ENCODE measurements around the gene TAF1A.

The TAF1A gene

DNA sequence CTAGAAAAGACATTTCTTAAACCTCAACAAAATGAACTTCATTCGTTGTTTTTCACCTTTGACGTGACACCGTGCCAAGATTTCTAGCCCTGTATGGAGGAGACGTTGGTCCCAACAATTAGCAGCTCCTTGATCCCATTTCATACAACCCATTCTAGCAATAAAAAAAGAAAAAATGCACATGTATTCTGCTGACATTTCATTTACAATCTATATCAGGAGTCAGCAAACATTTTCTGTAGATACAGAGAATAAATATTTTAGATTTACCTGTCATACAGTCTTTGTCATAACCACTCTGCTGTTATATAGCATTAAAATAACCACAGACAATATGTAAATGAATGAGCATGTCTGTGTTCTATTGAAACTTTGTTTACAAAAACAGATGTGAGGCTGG lies 7.0 kb upstream of the TAF1A start:
- DNase-seq (ENCODE audit: low read depth in 2 of 2): no peak

- DNase-seq (ENCODE audit: low read depth in 2 of 2): no peak
These were observed 5.1 kb upstream of the TAF1A start for GRCh38 chr1:222594789-222595188.

- DNase-seq (ENCODE audit: low read depth in 2 of 2): no peak
These were observed 2.4 kb upstream of the TAF1A start for GRCh38 chr1:222592171-222592570.

GRCh38 chr1:222588135-222588534 lies 1.6 kb downstream of the TAF1A start:
- DNase-seq (ENCODE audit: low read depth in 2 of 2): no peak

DNA sequence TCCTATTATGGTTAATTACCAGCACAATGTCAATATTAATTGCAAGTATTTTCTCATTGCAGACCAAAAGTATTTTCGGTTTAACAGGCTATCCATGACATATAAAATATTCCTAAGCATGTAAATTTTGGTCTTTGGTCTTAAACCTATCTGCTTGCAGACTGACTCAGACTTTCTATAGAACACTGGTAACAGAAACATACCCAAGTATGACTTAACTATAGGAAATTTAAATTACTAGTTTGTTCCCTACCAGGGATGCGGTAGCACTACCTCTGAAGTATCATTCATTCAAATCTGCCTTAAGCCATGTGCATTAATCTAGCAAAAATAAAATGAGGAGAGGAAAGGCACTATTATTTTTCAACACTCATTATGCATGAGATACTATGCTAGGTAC lies 2.9 kb downstream of the TAF1A start:
- no peak for DNase-seq (ENCODE audit: low read depth in 2 of 2)

GRCh38 chr1:222583079-222583478 lies 6.7 kb downstream of the TAF1A start:
- DNase-seq (ENCODE audit: low read depth in 2 of 2): no peak

DNA sequence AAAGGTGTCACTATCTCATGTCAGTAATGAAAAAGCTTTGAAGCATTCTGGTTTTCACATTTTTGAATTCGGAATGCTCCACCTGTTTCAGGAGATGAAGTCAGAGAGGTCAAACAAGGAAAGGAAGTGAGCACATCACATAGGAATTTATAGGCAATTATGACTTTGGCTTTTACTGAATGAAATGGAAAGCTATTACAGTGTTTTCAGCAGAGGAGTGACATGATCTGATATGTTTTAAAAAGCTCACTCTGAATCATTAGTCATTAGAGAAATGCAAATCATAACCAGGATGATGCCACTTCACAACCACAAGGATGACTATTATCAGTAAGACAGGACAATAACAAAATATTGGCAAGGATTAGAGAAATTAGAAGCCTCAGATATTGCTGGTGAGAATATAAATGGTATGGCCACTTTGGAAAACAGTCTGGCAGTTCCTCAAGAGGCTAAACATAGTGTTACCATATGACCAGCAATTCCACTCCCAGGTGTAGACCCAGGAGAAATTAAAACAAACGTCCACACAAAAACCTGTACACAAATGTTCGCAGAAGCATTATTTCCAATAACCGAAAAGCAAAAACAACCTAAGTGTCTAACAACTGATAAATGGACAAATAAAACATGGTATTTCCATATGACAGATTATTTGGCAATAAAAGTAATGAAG lies 7.5 kb downstream of the TAF1A start:
- no peak for DNase-seq (ENCODE audit: low read depth in 2 of 2)

DNA sequence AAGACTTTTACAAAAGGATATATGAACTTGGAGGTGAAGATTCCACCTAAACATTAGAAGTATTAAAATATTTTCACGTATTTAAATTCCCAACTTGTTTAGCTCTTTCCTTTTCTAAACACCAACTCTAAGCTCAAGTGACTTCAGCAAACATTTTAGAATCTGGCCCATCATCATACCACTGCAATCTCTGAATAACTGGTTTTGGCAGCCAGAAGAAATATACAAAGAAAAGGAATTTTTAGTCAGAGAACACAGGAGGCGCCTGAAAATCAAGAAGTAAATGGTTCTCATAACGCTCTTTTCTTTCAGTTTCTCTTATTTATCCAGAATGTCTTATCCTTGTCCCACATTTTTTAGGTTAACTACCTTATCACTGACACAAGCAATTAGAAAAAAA lies 10.4 kb downstream of the TAF1A start:
- DNase-seq (ENCODE audit: low read depth in 2 of 2): no peak

DNA sequence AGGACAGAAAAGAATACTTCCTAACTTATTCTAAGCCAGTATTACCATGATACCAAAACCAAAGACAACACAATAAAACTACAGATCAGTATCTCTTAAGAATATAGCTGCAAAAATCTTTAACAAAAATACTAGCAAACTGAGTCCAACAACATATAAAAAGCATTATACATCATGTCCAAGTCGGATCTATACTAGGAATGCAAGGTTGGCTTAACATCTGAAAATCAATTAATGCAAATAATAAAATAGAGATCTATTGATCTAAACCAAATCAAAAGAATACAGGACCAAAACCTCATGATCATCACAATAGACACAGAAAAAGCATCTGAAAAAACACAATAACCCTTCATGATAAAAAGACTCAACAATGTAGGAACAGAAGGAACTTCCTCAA lies 18.9 kb downstream of the TAF1A start:
- no peak for DNase-seq (ENCODE audit: low read depth in 2 of 2)

DNA sequence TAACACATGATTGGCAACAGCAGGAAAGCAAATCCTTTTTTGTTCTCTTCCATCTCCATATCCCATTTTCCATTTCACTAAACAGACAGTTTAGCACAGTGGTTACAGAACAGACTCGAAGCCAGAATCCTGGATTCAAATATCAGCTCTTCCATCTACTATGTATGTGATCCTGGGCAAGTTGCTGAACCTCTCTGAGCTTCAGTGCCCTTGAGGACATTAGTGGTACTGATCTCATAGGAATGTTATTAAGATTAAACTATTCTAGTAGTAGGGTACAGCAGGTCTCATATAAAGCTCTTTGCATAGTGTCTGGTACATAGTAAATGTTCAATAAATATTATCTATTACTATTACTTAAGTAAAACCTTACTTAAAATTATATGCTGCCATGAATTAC lies 28.1 kb downstream of the TAF1A start:
- DNase-seq (ENCODE audit: low read depth in 2 of 2): no peak

GRCh38 chr1:222557574-222557973 lies 32.2 kb downstream of the TAF1A start:
- DNase-seq (ENCODE audit: low read depth in 2 of 2): no peak

- no peak for DNase-seq (ENCODE audit: low read depth in 2 of 2)
These were observed 32.6 kb downstream of the TAF1A start for GRCh38 chr1:222557148-222557547.

DNA sequence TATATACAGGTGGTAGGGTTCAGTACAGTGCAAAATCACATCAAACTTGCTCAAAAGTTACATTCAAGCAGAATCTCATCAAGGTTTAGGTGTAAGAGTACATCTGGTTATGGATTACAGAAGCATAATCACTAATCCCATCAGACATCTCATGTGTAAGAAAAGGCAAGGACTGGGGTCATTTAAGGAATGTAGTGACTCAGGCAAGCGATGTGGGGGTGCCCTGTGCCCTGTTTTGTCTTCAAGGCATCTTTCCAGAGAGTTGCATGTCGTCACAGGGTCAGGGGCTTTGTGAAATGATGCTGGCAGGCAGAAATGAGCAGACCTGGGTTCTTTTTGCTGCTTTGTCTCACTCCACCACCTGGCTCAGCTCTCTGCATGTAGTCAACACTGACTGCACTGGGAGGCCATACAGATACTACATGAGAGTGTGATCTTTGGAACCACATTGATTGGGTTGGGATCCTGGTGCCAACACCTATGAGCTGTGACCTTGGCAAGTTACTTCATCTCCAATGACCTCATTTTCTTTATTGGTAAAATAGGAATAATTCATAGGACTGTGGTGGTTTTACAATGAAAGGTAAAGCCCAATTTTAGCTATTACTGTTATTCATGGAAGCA lies 33.6 kb downstream of the TAF1A start:
- DNase-seq (ENCODE audit: low read depth in 2 of 2): no peak

- no peak for DNase-seq (ENCODE audit: low read depth in 2 of 2)
These were observed 35.6 kb downstream of the TAF1A start for GRCh38 chr1:222554177-222554576.

GRCh38 chr1:222552882-222553281 lies 36.9 kb downstream of the TAF1A start:
- DNase-seq (ENCODE audit: low read depth in 2 of 2): no peak

DNA sequence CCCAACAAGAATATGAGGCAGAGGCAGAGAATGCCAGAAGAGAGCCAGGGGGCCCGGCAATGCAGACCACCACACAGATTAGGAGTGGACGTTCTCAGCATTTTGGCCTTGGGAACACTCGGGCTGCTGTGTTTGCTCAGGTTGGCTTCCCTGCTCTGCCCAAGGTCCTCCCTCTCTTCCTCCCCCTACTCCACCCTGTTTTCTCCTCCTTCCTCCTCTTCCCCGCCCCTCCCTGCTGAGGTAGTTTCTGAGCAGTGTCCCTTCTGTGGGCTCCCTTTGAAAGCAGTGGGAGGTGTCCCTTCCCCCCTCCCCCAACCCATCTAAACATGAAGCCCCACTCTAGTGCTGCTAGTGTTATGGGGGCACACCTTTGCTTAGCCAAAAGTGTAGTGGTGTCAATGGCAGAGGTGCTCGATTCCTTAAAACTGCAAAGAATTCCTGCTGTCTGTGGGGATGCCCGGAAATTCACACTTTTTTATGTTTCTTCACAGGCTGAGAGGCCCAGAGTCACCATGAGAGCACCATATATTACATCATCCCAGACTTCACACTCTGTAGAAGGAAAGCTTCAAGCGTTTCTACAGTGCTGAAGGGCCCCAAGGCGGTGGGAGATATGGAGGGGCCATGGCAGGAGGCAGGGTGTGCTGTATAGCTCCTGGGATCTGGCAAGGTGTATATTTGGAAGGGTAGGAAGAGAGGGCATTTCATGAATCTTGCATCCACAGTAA lies 41.6 kb downstream of the TAF1A start, which contains the start of gene HHIPL2:
Gene HHIPL2 (minus strand): TSS at position 161 of the 728 bp plus-strand sequence. CDS start 60 bp downstream, at position 101.
- no peak for DNase-seq (ENCODE audit: low read depth in 2 of 2)

DNA sequence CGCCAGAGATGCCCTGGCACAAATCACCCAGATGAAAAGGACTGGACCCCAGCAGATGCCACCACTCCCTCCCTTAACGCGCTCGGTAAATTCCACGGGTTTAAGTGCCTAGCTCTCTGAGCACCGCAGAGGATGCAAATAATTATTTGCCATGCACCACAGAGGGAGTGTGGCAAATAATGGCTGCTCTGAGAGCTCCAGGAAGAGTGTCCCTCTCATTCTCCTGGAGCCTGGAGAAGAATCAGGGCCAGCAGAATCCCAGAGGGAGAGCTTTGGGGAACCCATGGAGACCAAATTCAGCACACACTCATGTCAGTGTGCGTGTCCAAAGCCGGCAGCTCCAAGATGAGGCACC lies 42.5 kb downstream of the TAF1A start:
- DNase-seq (ENCODE audit: low read depth in 2 of 2): no peak

- DNase-seq (ENCODE audit: low read depth in 2 of 2): no peak
These were observed 43.0 kb downstream of the TAF1A start for GRCh38 chr1:222546548-222547259.

GRCh38 chr1:222546091-222546490 lies 43.6 kb downstream of the TAF1A start:
- no peak for DNase-seq (ENCODE audit: low read depth in 2 of 2)

- no peak for DNase-seq (ENCODE audit: low read depth in 2 of 2)
These were observed 45.9 kb downstream of the TAF1A start for GRCh38 chr1:222543817-222544216.

DNA sequence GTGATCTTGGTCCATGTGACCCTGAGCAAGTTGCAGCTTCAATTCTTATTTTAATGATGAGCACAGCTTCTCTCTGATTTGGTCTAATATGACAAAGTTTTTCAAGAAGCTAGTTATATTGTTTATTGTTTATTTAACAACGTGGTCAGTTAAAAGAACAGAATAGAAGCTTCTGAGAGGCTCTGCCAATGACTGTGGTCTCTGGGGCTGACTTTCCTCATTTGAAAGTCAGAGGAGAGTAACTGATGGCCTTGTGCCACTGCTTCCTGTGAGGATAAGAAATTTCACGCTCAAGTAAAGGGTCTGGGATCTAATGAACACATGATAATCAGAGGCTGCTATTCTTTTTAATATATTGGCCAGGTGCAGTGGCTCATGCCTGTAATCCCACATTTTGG lies 49.1 kb downstream of the TAF1A start:
- DNase-seq (ENCODE audit: low read depth in 2 of 2): no peak

GRCh38 chr1:222539951-222540597 lies 49.7 kb downstream of the TAF1A start:
- DNase-seq (ENCODE audit: low read depth in 2 of 2): no peak
